ENCODE measurements around the gene NFIC.

DNA sequence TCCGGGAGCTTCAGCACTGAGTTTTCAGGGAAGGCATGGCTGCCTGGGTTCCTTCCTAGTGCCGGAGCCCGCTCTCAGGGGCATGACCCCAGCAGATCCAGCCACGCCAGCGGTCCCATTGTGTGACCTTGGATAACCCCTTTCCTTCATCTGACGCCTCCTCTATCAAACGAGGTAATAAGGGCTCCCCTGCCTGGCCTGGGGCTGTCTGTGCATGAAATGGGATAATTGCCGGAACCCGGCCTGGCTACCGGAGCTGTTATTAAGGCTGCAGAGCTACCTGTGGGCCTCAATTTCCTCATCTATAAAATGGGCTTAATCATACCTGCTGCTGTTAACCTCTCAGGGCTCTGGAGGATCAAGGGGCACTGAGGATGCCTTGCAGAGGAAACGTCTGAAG is 18.3 kb upstream of the NFIC start:
- TF ChIP-seq CTCF (IDR thresholded peaks at IDR 0.05) (no peak), ZFX (IDR thresholded peaks at IDR 0.05; ENCODE audit: borderline replicate concordance) (no peak)
